SKM-1 treated with dmso at 0.1 percent for 144 hours (cell line): ENCODE data around the gene DNAH10.
A peak's percentile ranks its signal among the peaks of the same experiment; 100 is the strongest.

ENCODE experiments used
- DNase-seq: peaks from one replicate; lab custom pipeline; 2025; ENCODE audit not compliant: unreplicated experiment; lab: John Stamatoyannopoulos, UW

Gene DNAH10

GRCh38 chr12:123843912-123844748, 82.0 kb downstream of the DNAH10 start:
- no peak for DNase-seq

- no peak for DNase-seq
These were observed 83.8 kb downstream of the DNAH10 start for GRCh38 chr12:123845881-123846280.

GRCh38 chr12:123846340-123846739, 84.2 kb downstream of the DNAH10 start:
- DNase-seq: no peak

GRCh38 chr12:123847019-123847418, 84.9 kb downstream of the DNAH10 start:
- DNase-seq: no peak

- DNase-seq: no peak
These were observed 85.8 kb downstream of the DNAH10 start for GRCh38 chr12:123847876-123848275.

GRCh38 chr12:123849517-123849916, 87.4 kb downstream of the DNAH10 start:
- no peak for DNase-seq

- no peak for DNase-seq
These were observed 88.4 kb downstream of the DNAH10 start for GRCh38 chr12:123850246-123851134.

- no peak for DNase-seq
These were observed 91.4 kb downstream of the DNAH10 start for GRCh38 chr12:123853396-123854070.

- no peak for DNase-seq
These were observed 92.1 kb downstream of the DNAH10 start for GRCh38 chr12:123854232-123854631.

GRCh38 chr12:123854918-123855317, 92.8 kb downstream of the DNAH10 start:
- no peak for DNase-seq

GRCh38 chr12:123856681-123857080, 94.6 kb downstream of the DNAH10 start:
- no peak for DNase-seq

GRCh38 chr12:123858176-123858575, 96.1 kb downstream of the DNAH10 start:
- DNase-seq: no peak

- no peak for DNase-seq
These were observed 96.9 kb downstream of the DNAH10 start for GRCh38 chr12:123859035-123859434.

- DNase-seq: no peak
These were observed 98.3 kb downstream of the DNAH10 start for GRCh38 chr12:123860377-123860776.

- no peak for DNase-seq
These were observed 99.3 kb downstream of the DNAH10 start for GRCh38 chr12:123861392-123861791.

- DNase-seq: no peak
These were observed 105.0 kb downstream of the DNAH10 start for GRCh38 chr12:123867141-123867540.

- no peak for DNase-seq
These were observed 106.7 kb downstream of the DNAH10 start for GRCh38 chr12:123868791-123869190.

- DNase-seq: peak; percentile 3
These were observed 111.7 kb downstream of the DNAH10 start for GRCh38 chr12:123873793-123874192.

- no peak for DNase-seq
These were observed 115.9 kb downstream of the DNAH10 start for GRCh38 chr12:123877968-123878367.

- no peak for DNase-seq
These were observed 117.0 kb downstream of the DNAH10 start for GRCh38 chr12:123879101-123879500.

- no peak for DNase-seq
These were observed 117.6 kb downstream of the DNAH10 start for GRCh38 chr12:123879691-123880090.
